ENCODE results near the gene SHROOM3.

DNA sequence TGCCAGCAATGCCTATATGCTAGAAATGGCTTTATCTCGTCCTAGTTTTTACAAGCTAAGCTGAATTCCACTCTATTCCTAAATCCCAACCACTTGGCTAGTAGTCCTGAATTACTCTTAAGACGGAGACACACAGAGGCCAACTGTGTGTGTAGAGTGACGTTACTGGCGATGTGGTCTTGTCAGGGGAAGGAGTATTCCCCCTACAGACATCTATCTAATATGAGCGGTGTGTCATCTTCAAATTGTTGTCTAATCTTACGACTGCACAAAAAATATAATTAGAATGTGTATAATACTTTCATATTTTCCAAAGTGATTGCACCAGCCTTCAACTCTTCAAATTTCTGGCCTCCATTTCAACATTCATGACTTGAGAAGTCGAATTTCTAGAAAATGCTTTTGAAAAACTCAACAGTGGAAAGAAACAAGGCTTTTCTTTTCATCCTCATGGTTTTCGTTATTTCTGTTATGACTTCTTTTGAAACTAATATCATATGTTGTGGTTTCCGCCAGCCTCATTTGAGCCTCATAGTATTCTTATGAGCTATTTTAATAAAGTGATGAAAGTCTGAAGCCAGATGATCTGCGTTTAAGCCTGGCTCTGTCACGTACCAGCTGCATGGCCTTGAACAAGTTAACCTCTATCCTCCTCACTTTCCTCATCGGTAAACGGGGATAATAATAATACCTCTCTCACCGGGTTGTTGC lies 330.6 kb downstream of the SHROOM3 start:
- TF ChIP-seq HOXB5 (CRISPR knock-in tag; IDR thresholded peaks at IDR 0.05) = no peak
- no peak for TF ChIP-seq POLR2AphosphoS2 (conservative IDR thresholded peaks at IDR 0.05; ENCODE audit: low read length)
- TF ChIP-seq PBX3 (IDR thresholded peaks at IDR 0.05) = no peak
- no peak for TF ChIP-seq CTCF (IDR thresholded peaks at IDR 0.05)
